DMS114 treated with DMSO at 0.1 percent for 48 hours (cell line): Measurements from ENCODE around the gene RING1.
A peak's percentile ranks its signal among the peaks of the same experiment; 100 is the strongest.

Experiments
- DNase-seq: peaks from one replicate; lab custom pipeline; 2025; ENCODE audit not compliant: unreplicated experiment; lab: John Stamatoyannopoulos, UW

RING1 gene

DNA sequence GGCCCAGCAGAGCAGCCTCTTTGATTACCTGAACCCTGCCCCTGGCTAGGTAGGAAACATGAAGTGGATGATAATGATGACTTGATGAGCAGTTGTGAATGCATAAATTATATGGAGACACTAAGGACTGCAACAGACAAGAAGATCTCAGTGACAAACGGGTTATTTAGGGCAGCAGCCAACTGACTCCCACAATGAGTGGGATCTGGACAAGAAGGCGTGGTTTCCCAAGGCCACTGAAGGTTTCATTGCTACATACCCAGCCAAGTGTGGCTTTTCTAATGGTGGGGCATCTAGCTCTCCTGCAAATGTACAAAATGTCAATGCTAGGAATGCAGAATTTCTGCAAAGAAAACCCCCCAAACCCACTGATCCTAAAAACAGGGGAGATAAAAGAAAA is 29.4 kb downstream of the RING1 start:
- DNase-seq: no peak

DNA sequence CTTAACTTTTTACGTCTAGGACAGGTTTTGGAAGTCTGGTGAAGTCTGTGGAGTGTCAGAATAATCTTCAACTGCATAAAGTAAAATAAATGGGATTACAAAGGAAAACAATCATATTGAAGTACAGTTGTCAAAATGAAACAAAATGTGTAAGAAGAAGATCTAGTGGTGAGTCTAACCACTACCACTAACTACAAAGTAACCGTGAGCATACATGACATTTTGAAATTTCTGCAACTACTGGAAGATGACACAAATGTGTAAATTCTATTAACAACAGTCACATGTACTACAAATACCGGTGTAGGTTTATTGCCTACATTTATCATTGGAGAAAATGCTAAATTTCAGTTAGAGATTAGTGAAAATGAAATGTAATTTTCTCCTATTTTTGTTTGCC is 33.7 kb downstream of the RING1 start:
- DNase-seq: no peak

DNA sequence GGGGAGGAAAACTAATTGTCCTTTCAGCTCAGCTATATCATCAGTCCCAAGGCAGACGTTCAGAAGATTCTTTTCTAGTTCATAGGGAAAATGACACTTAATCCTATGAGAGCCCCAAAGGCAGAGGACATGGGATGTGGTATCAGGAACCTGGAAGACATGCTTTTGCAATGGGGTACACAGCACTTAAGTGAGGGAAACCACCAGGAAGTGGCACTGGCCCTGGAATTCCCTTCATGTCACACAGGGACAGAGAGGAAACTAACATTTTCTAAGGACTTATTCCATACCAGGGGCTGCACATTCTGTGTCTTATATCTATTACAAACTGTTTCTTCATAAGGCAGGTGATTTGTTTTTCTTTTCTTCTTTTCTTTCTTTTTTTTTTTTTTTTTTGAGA is 35.2 kb downstream of the RING1 start:
- no peak for DNase-seq

DNA sequence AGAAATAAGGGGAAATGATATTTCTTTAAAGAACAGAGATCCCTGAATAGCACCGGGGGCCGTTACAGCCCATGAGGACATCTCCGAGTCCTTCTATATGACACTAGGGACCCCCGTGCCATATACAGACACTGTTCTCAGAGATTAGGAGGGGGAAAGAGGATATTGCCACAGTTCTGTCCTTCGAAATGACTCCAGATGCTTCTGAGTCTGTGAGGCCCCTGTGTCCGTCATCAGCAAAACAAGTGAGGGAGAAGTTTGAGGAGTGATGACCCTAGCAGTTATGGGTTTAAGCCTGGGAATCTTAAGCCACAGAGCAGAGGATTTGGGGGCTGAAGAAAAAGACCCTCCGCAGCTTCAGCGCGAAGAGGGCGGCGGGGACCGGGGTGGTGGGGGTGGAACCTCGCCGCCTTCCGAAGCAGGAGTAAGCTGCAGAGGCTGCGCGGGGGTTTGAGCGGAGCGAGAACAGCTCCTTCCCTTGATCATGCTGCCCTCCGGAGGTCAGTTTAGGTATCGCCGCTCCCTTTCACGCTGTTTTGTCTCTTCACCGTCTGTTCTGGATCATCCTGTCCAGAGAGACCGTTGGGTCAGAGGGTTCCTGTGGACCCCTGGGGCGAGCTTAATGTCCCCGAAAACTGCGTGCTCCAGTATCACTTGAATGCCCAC is 39.8 kb downstream of the RING1 start:
- peak; percentile 90 for DNase-seq

DNA sequence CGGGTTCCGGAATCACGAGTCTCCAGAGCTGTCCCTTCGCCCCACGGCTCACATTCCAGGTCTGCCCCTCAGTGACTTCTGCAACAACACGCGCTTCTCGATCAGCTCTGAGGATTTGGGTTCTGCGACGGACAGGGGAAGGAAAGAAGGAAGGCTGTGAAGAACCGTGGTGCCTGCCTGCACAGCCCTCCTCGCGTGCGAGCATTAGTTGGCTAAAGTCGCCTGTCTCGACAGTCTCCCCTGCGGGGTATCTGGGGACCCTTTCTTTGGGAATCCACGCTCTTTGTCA is 40.3 kb downstream of the RING1 start:
- DNase-seq: peak; percentile 70

DNA sequence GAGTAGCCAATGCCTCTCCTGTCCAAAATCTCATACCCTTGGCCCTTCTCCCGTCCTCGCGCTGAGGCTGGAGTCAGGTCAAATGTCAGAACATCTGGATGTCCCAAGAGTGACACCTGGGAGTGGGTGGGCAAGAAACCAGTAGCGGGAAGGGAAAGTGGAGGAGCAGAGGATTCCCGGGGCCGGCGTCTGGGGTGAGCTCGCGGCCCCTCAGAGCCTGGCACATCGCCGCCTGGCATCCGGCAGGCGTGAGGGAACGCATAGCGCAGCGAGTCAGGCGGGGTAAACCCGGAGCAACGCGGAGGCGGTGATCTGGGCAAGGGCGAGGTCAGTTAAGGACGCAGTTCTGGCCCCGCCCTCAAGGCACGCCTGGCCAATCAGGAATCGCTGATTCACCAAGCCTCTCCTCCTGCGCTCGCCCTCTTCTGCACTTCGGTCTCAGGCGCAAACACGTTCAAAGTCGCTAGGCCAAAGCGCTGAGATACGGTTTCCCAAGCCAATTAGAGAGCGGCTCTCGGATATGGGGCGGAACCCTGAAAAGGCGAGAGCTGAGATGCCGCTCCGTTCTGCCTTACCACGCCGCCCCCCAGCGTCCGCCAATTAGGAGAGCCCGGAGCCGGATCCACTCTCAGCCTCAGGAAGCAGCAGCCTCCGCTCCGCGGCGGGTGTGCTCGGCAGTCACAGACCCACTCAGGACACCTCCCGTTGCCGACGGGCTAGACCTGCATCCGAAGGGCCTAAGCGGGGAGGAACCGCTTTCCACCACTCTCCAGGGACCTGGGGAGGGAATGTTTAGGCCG is 40.8 kb downstream of the RING1 start:
- peak; percentile 99 for DNase-seq

DNA sequence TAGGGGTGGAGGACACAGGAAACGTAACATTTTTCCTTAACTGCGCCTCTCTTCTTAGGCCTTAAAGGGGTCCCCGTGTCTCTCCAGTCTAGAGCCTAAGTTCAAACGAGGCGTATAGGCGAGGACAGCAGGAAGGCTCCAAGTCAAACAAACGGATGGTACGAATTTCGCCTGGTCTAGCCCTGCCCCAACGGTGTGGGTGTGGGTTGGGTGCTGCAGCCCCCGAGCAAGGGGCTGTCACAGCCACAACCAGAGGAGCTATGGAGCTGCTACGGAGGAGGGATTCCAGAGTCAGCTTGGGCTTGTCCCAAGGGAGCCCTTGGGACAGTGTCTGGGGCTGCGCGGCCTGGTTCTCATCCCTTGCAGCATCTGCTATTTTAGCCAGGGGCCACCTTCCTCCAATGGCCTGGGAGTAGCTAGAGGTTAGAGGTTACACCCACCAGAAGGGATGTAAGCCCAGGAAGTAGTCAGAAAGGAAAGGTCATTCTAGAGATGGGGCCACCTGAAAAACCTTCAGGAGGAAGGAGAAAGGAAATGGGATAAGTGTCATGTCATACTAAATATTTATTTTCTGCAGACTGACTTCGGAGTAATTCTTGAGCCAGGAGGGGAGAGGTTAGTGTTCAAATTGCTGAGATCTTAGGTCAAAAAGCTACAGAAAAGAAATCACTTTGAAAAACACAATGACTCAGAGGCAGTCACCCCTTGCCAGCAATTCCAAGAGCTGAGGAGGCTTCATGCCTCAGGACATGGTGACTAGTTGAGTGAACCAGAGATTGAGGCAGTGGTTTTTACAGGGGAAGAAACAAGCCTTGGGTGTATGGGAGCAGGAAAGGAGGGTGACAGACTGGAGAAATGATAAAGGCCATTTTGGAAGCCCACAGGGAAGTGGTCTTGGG is 41.7 kb downstream of the RING1 start:
- peak; percentile 62 for DNase-seq

DNA sequence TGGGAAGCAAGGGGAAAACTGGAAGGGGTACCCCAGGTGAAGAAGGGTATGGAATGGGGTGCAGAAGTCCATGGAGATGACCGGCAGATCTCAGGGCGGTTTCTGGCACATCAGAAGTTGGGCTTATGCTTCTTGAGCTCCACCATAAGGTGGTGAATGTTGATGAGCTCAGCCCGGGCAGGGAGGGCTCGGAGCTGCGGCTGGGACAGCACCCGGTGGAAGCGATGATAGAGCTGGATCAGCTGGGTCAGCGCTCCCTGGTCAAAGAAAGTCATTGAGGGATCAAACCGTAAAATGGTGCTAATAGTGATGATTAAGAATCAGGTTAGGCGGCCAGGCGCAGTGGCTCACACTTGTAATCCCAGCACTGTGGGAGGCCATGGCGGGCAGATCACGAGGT is 42.4 kb downstream of the RING1 start:
- DNase-seq: no peak

DNA sequence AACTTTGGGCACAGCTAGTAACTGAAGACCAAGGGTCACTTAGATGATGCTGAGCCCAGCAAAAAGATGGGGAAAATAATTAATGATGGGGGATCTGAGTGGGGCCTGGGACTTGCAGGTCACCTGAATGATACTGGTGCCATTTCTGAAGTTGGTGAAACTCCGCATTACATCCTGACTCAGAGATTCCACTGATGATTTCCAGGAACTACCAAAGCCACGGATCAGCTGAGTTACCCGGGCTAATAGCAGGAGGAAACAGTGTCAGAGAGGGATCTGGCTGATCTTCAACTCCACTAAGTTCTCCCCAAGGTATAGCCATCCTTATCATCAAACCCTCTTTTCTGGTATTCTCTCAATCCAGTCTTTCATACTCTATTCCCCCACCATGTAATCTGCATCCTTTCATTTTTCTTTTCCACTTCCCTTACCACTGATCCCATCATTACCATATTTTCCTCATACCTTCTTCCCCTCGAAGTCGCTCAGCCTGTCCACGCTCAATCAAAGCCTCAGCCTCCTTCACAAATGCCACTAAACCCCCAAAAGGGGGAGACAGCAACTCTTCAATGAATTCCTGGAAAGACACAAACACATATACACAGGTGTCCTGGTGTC is 43.2 kb downstream of the RING1 start:
- DNase-seq: no peak

DNA sequence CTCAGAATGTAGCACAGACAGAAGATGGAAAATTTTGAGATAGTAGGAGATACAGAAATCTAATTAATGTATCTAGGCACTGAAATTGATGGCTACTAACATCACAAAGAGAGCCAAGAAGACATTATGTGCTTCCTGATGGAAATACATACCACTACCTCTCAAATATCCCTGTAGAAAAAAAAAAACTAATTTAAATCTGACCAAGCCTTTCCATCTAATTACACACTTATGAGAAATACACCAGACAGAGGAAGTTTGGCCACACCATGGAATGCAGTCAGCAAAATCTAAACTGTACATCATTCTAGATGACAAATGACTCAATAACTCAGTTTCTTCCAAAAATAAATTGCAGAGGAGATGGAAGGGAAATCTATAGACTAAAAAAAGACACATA is 44.5 kb downstream of the RING1 start:
- no peak for DNase-seq

DNA sequence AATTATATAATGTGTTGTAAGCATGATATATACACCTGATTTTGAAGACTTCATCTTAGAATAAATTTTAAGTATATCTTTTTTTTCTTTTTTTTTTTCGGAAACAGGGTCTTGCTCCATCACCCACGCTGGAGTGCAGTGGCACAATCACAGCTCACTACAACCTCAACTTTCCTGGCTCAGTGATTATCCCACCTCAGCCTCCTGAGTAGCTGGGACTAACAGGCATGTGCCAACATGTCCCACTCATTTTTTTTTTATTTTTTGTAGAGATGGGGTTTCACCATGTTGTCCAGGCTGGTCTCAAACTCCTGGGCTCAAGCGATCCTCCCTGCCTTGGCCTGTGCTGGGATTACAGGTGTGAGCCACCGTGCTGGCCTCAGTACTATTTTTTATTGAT is 46.3 kb downstream of the RING1 start:
- no peak for DNase-seq

DNA sequence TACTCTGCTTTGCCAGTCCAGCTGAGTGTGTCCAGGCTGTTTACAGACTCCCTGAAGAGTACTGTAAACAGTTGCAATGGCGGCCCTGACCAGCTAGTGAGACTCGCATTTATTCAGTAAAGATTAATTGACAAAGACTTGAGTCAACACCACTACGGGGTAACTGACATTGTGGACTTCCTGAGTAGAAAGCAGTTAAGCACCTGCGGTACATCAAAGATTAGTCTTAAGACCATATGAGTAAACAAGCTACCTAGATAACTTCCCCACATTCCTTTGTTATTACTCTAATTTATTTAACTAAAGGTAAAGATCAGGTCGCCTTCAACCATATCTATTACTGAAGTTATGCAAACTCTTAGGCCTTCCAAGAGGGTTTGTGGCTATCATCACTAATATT is 50.7 kb downstream of the RING1 start:
- no peak for DNase-seq
